Cerebellar cortex (tissue), 1 donor: ENCODE data around the gene PIGU.
A peak's percentile ranks its signal among the peaks of the same experiment; 100 is the strongest.

Experiments used
- DNase-seq: peaks from one replicate; pipeline ENCODE4 v3.0.0-alpha.2; 2015; ENCODE audit warnings: low spot score

PIGU gene

DNA sequence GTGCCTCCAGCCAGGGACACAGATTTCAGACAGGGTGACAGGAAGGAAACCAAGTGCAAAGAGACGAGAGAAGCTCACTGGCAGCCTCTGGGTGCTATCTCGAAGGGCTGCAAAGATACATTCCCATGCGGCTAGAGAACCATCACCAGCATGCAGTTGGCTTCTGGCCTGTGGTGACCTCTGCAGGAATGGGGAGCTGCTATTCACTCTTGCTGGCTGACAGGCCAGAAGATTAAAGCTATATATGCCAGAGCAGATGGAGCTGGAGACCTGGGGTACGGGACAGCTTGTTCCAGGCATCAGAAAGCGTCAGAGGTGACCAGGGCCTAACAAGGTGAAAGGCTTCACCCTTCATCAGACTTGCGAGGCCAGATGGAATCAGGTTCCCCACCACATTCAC is 98.4 kb downstream of the PIGU start:
- peak; percentile 86 for DNase-seq

DNA sequence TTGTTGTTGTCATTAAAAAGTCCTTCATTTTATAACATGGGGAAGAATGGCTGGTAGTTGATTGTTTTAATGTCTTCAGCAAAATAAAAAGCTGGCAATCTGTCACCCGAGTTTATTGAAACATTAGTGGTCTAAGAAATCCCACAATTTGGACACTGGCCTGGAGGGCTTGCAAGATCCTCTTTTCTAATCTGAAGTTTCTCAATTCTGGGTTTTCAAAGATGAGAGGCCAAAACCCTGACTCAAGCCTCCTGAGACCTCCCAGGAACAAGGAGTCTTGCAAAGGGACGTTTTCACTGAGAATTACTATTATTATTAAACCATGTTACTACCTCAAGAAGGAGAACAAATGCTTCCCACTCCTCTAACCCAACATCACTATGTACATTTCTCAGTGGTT is 98.9 kb downstream of the PIGU start:
- no peak for DNase-seq

DNA sequence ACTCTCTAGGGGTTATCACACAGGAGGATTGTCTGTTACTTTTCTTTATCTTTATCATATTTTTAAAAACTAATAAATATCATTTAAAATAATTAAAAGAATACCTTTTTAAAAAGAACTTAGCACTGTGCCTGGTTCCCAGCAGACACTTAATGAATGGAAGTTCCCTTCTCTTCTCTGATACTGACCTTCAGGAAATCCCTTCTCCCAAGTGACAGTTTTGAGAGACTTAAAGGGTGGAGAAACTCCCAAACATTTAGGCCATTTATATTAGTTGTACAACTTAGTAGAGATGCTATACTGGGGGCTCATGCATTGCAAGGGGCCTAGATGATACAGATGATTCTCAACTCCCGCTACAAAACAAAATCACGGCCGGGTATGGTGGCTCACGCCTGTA is 99.8 kb downstream of the PIGU start:
- DNase-seq = no peak

DNA sequence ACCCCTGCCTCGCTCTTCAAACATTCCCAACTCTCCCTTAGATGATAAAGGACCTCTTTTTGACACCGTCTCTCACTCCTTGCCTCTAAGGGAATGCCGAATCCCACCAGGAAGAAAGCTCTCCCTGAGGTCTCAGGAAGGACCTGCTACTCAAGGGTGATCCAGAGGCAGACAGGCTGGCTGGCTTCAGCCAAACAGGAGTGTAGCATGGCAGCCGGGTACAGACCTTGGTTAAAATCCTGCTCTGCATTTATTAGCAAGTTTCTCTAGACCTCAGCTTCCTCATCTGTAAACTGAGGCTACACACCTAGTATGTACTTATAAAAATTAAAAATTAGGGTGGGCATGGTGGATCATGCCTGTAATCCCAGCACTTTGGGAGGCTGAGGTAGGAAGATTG is 101.1 kb downstream of the PIGU start:
- DNase-seq = no peak

DNA sequence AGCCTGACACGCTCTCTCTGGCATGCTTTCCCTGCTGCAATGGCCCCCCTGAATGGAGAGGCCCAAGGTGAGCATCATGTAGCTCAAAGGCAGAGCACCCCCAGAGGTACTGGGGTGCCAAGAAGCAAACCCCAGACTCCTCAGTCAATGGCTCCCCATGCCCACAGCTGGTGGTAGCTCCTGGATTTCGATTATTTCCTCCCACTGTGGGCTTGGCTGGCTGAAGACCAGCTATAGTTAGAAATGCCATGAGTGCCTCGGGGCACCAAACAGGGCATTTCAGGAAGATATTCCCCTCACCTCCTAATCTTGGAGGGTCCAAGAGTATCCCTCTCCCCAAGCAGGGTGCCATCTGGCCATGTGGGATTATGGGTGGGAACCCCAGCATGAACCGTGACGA is 101.6 kb downstream of the PIGU start:
- no peak for DNase-seq

DNA sequence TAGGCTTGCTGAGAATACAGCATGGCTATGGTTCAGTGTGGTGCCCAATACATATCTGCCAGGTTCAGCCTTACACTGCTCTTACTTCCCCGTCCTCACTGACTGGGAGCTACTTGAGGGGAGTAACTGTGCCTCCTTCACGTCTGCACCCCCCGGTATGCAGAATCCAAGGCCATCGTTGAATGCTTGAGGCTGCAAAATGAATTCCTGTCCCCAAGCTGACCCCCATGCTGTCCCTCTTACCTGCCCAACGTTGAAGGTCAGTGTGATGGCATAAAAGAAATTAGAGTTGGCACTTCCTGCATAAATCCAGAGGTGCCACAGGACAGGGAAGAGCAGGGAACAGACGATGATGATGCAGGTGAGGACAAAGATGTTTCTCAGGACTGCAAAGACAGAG is 102.0 kb downstream of the PIGU start:
- DNase-seq = no peak

DNA sequence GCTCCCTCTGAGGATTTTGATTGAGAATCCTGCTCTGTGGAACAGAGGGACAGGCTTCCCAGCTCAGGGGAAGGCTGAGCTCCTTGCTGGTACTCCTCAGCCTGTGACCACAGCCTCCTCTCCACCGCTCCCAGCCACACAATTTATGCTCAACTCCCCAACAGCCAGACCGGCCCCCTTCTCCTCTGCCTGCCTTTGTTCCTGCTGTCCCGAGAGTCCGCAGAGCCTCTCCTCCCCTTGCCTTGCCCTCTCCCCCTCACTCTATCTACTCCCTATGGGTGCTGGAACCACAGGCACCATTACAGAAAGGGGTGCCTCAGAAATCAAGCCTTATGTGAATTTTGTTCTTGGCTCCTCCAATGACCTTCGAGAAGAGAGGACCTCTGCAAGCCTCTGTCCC is 102.5 kb downstream of the PIGU start:
- DNase-seq = no peak

DNA sequence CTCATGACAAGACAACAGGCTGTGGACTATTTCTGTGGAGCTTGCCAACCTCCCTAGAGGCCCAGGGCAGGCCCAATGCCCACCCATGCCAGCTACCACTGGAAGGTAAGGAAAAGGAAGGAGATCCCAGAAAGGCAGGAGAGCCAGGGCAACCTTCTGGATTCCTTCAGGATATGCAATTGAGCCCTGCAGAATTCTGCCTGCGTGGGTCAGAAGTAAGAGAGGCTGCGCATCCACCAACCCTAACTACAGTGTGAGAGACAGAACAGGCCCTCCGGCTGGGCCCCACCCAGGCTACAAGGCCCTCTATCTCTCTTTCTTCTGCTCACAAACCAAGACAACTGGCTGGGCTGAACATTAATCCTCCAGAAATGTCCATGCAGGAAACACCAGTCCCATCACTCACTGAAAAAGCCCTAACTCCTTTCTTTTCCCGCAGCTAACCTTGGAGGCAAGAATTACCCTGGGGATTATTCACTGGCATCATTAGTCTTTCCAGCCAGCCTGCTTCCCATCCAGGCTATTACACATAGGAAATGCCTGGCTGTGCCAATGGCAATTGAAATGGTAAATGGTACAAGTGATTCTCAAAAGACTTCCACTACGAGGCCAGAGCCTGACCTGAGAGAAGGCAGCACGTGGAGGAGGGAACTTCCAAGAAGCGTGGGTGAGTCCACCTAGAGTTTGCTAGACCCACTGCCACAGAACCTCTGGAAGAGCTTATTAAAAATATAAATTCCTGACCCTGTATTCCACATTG is 103.2 kb downstream of the PIGU start:
- DNase-seq = no peak

DNA sequence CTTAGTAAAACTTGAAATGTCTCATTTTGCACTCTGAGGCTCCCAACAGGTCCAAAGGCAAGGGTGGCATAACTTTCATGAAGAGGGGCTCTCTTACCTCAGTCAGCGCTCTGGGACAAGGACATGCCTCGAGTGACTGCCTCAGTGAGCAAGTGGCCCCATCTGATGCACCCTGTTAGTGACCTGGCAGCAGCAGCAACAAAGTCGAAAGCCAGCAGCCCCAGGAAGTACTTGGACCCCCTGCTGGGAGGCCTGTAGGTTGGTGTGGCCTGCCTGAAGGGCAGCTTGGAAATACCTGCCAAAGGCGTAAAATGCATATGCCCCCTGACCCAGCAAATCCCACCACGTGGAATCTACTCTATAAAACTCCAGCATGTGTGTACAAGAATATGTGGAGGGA is 105.1 kb downstream of the PIGU start:
- DNase-seq = no peak

DNA sequence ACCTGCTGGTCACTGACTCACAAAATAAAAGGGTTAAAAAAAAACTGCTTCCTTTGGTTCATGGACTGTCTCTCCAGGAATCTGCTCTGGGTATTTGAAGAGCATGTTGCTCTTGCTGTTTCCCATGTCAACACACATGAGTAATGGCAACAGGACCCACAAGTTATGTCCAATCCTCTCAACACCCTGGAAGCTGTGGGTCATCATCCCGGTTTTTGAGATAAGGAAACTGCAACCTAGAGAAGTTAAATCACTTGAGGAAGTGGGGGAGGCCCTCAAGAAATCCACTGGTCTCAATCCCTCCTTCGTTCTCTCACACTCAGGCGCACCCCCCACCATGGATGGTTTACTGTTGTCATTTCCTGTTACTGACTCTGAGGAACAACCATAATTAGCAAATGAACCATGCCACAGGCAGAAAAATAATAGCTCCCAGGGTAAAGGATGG is 106.0 kb downstream of the PIGU start:
- DNase-seq = no peak

DNA sequence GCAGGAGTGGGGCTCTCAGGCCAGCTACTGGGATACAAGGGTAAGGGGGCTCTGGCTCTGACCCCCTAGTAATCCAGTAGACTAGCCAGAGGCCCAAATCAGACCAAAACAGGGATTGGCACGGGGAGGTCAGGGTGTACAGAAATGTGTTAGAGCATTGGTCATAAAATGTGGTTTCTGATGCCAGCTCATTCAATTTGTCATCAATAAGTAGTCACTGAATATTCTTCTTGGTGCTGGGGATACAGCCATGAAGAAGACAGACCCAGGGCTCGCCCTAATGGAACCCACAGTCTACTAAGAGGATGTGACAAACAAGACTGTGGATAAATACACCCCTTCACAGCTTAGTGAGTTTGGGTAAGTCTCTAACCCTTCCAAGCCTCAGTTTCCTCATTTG is 107.3 kb downstream of the PIGU start:
- no peak for DNase-seq

DNA sequence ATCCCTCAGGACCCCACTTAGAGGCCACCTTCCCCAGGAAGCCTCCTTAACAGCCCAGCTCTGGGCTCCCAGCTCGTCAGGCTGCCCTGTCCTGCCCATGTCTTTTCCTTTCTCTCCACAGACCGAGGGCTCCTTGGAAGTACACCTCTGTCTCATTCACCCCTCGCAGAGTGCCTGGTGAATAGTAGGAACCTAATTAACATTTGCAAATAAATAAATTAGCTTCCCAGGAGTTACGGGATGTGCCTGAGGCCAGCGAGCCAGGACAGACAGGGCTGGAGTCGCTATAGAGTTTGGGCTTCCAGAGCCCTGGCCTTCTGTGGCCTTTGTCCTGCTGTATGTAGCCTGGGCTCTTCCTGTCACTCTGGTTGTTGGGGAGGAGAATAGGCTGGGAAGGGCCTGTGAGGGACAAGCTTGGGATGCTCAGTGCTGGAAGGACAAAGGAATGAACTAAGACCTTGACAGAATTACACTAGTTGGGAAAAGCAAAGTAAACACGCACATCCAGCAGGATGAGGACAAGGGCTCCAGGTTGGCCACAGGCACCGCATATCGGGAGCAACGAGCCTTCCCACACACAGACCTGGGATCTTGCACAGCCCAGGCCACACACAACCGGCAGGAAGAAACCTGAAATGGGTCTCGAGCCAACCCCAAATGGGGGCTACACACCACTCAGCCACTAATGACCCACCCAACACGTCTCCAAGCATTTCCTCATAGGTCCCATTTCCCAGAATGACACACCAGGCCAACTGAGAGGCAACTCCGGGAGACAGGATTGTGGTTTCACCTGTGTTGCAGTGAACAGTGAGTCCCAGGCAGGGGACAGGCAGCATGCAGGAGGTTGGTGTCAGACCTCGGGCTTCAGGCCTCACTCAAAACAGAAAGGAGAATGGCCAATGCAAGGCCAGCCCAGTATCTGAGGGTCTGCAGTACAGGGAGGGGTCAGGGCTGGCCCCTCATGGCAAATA is 108.7 kb downstream of the PIGU start:
- DNase-seq = no peak

DNA sequence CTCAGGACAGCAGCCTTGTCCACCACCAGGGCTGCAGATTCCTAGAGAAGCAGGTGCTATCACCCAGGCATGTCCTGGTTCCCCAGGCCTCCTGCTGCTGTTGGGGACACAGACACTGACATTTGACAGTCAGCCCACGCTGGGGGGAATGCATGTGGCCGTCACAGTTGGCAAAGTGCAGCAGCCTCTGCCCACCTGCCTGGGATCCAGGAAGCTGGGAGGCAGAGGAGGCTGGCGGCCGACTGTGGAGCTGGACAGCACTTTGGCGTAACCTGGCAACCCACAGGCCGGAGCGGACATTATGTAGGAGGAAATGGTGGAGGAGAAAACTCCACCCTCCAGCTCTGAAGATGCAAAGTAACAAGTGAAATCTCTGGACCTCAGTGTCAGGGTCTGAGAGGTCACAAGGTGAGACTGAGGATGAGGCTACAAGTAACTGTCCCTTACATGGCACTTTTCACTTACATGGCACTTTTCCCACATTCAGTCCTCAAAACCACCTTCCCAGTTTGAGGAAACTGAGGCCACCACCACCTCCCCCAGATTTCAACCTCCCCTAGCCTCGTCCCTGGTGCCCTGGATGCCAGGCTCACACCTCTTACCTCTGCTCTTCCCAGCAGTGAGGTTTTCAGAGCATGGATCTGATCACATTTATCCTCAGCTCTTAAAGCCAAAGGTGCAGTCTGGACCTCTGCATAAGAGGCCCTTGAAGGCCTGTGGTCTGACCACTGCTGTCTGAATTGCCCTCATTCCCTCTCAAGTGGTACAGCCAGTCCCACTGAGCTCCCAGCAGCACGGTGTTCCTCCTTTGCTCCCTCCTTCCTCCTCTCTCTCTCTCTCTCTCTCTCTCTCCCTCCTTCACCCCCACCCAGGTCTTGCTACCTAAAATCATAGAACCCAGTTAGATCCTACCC is 109.7 kb downstream of the PIGU start:
- DNase-seq = no peak

DNA sequence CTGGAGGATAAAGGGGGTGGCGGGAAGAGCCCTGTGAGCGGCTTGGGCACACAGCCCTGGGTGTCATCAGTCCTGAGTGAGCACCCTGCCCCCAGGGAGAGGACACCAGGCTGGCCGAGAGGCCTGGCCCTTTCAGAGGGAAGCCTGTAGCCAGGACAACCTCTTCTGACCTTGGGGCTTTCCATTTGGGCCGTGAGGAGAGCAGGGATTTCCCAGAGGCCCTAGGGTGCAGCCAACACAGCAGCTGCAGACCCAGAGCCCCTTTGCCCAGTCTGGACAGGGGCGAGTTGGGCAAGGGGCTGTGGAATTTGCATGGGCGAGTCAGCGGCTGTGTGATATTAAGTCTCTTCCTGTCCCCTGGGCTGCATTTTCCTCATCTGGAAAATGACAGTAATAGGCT is 112.1 kb downstream of the PIGU start:
- no peak for DNase-seq

DNA sequence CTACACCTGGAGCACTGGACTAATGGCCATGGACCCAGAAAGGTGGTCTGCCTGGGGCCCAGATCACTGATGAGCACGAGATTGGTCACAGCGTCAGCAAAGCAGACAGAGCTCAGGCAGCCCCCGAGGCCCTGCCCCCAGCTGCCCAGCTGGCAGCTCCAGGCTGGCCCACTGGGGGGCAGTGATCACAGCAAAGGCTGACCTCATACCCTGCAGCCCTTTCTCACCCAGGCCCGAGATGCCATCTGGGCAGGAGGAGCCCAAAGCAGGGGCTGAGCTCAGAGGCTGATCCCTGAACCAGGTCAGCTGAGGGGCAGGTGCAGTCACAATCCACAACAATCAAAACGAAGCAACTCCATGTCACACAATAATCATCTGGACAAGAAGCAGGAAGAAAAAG is 114.3 kb downstream of the PIGU start:
- DNase-seq = no peak

DNA sequence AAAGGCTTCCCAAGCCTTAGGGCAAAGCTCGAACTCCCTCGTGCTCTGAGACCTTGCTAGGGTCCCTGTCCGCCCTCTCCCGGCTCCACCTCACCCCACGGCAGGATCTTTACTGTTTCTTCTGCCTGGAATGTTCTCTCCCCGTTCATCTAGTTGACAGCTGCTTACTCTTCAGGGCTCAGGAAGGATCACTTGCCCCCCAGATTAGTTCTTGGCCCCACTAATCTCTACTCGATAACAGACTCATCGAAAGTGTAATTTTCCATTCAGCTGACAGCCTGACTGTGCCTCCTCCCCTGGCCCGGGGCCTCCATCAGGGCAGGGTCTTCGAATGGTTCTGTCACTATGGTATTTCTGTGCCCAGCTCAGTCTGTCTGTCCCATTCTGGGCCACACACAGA is 115.2 kb downstream of the PIGU start:
- DNase-seq = no peak

DNA sequence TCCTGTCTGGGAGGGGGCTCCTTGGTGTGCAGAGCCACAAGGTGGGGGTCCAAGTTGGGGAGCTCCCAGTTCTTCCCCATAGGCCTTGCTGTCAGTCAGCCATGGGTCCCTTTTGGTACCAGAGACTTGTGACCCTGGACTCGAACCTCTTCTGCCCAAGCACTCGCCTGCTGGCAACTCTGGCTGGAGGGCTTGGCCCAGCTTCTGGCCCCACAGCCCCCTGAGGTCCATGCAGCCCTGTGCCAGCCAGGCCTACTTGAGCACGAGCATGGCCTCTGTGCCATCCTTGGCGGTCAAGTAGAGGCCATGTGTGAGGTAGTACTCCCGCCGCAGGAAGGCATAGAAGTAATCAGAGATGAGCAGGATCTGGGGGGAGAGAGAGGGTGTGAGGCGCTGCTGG is 116.3 kb downstream of the PIGU start:
- DNase-seq = no peak

DNA sequence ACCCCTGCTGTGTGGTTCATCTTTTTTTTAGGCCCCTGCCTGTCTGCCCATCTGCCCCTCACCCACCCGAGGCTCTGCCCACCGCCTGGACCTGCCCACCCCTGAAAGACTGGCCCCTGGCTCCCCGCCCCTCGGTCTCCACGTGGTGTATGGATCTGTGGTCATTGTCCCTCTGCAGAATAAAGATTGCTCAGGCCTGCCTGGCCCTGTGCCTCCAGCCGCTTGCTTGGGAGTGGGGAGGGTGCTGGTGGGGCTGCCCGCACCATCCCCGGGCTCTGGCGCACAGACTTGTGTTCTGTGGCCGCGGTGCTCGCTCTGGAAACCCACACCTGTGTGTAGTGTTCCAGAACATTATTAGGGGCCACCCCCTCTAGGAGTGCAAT is 116.8 kb downstream of the PIGU start:
- DNase-seq = no peak

DNA sequence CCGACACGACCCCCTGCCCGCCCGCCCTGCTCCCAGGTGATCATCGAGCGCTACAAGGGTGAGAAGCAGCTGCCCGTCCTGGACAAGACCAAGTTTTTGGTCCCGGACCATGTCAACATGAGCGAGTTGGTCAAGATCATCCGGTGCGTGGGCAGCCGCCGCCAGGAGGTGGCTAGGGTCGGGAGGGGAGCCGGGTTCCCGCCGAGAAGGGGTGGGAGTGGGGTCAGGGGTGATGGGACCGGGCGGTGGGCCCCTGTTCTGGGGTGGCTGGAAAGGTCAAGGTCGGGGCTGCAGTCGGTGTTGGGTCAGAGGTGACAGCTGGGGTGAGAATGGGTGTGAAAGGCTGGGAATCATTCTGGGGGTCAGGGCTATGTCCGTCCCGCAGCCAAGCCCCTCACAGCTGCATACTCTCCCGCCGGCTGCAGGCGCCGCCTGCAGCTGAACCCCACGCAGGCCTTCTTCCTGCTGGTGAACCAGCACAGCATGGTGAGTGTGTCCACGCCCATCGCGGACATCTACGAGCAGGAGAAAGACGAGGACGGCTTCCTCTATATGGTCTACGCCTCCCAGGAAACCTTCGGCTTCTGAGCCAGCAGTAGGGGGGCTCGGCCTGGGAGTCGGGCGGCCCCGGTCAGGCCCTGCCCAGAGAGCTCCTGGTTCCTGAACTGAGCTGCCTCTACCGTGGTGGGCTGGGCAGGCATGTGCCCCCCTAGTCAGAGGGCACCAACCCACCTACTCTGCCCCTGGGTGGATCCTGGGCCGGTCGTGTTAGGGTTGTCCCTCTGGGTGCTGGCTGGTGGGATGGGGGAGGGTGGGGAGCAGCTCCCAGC is 117.4 kb downstream of the PIGU start:
- DNase-seq = no peak

DNA sequence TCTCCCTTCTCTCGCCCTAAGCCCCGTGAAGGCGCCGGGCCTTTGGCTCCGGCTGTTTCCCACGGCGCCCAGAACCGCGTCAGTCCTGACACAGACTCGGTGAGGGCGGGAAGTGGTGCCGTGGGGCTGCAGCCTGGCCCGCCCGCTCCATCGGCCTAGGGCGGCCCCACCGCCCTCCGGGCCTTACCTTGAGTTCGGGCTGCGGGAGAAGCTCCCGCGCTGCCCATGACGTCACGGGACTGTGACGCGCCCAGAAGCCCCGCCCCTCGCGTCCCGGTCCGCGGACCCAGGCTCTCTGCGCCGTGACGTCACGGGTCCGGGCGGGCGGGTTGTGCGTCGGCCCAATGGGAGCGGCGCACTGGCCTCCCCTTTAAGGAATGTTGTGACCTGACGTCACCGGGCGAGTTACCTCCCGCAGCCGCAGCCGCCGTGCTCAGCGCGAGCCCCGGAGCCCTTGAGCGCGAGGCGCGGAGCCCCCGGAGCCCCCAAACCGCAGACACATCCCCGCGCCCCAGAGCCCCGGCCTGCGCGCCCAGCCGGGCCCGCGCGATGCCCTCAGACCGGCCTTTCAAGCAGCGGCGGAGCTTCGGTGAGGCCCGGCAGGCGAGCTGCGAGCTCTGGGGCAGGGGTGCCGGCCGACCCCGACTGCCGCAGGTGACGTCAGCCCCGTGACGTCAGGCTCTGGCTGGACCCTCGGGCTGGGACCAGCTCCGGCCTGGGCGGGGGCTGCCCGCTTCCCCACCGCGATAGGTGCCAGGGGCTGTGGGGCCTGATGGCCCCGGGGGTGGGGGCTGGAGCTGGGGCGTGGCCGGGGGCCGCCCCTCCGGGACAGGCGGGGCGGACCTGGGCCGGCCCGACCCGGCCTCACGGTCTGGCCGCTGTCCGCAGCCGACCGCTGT is 118.3 kb downstream of the PIGU start, which contains the start of gene MAP1LC3A:
TSS of gene MAP1LC3A (plus strand) at position 399 of the 899 bp plus-strand sequence. CDS start at position 550, 151 bp downstream.
- DNase-seq = peak; percentile 93
